Left kidney (tissue), 2 donors: ENCODE data around the gene LRP1. TPM values are rescaled to one million over a fixed set of nuclear protein-coding genes. Genes with fewer than 3 reads are reported as not detected.
A peak's percentile ranks its signal among the peaks of the same experiment; 100 is the strongest.

Source experiments
- DNase-seq: peaks from one replicate; pipeline ENCODE4 v3.0.0-alpha.2; 2013
- polyA plus RNA-seq: library from polyadenylated mRNA; unstranded; fragments of 120-200 nt; gene quantifications from one replicate; pipeline ENCODE4 v1.2.1, GENCODE V29; 2013; ENCODE audit not compliant: insufficient read length

LRP1 gene
- polyA plus RNA-seq, 1 donor = 64.5 TPM

DNA sequence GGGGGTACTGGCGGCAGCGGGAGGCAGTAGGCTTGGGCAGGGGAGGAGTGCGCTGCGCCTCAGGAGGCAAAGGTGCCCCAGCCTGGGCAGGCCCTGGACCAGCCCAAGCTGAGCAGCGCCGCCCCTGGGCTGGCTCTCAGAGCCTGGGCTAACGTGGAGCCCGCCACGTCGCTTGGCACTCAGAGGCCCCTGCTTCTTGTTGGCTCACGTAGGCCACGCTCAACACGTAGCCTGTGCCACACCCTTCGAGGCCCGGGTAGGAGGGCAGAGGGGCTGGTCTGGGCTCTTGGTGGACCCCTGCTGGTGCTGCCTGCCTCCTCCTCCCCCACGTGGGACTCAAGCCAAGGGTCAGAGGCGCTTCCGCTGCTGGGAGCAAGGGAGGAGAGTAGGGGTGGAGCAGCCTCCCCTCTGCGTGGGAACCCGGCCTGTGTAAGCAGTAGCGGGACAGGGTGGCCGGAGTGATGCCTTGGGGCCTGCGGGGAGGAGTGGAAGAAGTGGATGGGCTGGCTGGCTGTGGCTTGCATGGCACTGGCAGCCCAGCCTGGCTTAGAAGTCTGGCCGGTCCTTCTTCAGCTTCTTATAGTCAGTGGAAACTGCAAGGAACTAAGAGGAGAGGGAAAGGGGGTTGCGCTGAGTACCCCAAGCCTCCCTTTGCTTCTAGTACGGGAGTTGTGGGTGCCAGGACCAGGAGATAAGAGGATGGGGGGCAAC, 106.9 kb downstream of the LRP1 start:
- peak; percentile 68 for DNase-seq

DNA sequence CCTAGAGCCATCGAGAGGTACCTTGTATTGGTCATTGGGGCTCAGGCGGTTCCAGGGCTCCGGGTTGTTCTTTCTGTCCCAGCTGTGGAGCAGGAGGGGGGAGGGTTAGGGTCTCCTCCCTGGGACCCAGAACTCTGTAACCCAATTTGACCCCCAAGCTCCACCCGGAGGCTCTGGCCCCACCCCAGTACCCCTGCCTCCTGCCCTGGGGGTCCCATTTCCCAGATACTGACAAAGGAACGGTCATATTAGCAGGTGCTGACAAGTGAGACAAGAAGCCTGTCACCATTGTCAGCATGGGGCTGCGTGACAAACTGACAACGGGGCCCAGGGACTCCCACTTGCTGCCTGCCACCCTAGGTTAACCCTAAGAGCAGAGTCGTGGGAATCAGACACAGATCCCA, 107.4 kb downstream of the LRP1 start:
- DNase-seq = no peak

DNA sequence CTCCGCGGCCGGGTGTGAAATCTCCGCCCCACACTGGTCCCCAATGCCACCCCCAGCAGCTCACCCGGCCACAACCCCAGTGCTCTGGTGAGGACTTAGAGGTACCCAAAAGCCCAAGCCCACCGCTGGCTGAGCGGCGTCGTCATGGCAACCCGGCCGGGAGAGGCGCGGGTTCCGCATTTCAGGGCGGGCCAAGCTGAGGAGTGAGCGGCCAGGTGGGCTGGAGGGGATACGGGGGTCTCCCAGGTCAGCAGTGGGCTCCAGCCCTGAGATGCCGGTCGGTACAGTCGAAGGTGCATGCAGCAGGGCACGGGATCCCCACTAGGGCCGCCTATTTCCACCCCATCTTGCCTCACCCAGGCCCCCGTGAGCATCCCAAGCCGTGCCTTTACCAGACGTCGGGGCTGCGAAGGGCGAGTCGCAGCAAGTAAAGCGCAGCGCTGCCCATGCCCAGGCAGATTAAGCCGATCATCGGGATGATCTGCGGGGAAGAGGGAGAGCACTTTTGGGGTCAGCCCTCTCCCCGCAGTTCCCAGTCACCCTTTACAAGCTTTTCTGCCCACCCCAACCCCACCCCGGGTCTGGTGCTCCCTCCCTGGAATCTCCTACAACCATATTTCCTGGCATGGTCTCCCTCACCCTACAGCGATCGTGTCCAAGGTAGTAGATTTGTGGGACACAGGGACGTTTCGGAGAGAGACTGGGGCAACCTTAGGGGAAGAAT, 108.1 kb downstream of the LRP1 start:
- DNase-seq = no peak

DNA sequence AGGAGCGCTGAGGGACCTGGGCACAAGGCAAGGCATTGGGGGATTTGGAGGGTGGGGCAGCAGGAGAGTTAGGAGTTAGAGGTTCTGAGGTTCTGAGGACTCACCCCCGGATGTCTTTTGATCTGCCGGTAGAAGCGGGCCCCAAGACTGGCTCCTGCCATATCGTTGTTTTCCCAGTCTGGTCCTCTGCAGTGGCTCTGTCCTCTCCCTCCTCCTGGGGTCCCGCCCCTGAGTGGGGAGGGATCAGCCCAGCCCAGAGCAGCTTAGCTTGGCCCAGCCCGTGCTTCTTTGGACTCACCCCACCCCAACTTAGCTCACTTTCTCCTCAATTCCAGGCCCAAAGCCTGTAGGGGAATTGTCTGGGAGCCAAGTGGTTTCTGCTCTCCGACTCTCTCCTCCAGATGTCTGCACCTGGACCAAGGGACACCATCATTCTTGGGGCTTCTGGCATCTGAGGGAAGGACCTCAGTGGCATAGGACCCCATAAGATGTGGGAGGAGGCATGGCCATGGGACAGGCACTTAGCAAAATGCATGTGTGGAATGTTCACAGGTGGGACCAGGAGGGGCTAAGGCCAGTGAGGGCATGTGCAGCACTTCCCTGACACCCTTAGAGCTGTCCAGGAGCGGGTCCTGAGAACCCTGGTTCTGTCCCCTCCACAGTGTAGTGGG, 108.8 kb downstream of the LRP1 start:
- DNase-seq = no peak

DNA sequence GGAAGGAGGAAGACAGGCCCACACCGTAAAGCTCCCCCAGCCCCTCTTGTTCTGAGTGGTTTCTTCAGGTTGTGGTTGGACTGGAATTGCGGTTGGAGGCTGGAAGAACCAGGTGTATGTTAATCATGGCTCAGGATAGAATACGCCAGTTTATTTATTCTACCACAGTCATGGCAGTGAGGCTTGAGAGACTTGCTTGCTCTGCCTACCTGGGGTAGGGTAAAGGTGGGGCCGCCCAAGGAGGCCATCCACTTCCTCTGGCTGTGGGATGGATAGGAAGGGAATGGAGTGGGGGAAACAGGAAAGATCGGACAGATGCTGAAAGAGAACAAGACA, 109.3 kb downstream of the LRP1 start:
- no peak for DNase-seq

DNA sequence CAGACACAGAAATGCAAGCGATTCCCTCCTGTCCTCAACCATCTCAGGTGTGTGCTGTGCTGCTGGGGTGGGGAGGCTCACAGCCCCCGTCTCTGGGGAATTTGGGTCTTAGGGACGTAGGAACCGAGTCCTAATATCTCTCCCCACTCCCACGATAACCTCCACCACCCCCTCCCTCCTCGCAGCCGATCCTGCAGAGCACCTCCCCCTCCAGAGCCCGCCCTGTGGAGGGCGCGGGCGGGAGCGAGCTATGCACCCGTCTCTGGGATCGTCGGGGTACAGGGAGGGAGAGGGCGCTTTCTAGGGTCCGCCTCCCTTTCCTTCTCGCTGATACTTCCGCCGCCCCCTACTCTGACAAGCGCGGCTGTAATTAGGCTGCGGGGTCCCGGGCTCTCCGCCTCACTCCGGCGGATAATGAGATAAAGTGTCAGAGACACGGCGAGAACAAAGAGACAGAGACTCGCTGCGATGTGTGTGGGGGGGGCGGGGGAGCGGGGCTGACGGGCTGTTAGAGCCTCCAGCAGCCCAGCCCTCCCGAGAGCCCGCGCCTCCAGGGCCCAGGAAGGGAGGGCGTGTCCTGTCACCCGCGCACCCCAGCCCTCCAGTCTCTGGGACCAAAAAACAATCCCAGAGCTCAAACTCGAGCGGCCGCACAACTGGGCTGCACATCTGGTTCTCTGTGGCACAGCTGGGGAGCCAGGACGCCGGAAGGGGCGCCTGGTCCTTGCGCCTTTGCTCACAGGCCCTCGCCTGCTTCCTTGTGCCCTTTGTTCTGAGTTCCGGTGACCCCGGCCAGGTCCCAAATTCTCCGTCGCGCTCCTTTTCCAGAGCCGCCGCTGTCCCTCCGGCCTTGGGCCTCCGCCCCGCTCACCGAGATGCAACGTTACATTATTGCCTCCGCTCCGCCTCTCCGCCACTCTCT, 109.9 kb downstream of the LRP1 start:
- no peak for DNase-seq

DNA sequence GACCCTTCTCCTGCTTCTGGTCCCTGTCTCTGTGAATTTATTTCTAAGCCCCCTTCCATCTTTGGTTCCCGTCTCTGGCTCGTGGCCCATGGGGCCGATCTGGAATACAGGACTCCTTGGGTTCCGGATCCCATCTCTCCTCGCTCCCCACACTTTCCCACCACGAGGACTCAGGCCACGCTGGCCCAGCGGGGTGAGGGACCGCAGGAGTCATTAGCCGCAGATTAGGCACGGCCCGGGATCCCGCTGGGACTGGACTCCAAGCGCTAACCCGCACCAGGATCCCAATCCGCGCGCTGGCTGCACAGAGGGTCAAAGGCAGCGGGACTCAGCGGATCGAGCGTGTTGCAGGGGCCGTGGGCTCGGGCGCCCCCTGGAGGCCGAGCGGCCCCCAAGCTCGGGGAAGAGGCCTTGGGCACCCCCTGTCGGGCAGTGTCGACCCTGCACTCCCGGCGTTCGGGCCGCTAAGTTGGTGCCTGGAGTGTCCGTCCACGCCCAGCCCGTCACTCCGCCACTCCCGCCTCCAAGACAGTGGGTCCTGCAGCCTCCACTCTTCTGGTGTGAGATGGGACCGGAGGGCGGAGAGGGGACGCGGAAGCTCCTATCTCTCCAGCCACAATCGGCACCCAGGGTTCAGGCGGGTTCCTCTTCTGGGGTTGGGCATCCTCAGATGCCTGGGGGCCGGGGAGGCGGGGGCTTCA, 110.7 kb downstream of the LRP1 start:
- peak; percentile 84 for DNase-seq

DNA sequence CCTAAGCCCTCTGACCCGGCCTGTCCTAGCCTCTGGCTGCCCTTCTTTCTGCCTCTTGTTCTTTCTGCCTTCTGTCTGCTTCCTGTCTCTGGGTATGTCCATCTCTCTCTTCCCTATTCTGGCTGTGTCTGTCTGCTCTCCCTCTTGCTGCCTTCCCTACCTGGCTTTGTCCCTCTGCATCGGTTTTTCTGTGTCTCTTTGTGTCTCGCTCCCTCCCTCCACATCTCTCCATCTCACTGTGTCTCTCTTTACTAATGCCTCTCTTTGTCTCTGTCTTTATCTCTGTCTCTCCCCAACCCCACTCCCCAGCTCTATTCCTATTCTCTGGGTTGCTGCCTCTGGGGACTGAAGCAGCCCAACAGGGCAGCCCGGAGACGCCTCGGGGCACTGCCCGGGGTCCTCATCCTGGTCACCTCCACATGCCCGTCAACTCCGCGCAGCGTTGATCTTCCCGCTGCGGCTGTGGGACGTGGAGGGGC, 111.3 kb downstream of the LRP1 start:
- no peak for DNase-seq

DNA sequence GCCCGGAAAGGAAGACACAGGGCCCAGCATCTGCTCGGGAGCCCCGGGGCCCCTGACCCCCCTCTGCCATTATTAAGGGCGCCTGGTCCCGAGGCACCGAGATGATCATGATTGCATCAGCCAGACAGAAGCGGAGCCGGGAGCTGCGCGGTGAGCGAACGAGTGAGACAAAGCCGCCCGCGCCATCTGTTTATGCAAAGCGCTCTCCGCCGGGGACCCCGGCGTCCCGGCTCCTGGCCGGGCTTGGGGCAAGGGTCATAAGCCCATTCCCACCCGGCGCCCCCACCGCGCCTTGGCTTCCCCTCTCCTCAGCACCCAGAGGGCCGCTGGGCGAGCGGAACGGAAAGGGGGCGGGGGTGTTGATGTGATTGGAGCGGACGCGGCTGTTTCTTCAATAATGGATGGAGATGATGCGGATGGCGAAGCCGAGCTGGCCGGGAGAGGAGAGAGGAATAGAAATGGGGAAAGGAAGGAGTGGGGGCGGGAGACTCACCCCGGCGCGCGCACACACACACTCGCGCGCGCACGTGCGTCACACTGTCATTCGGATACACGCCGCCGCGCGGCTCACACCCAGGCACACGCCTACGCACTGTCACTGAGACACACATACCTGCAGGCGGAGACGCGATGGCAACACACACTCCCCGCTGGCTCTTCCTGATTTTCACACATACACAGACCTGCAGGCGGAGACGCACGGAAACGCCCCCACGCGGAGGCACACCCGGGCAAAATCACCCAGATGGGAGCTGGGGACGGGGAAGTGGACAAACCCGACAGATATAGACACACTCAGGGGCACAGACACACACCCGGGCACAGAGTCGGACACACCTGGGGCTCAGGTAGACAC, 112.0 kb downstream of the LRP1 start:
- no peak for DNase-seq

DNA sequence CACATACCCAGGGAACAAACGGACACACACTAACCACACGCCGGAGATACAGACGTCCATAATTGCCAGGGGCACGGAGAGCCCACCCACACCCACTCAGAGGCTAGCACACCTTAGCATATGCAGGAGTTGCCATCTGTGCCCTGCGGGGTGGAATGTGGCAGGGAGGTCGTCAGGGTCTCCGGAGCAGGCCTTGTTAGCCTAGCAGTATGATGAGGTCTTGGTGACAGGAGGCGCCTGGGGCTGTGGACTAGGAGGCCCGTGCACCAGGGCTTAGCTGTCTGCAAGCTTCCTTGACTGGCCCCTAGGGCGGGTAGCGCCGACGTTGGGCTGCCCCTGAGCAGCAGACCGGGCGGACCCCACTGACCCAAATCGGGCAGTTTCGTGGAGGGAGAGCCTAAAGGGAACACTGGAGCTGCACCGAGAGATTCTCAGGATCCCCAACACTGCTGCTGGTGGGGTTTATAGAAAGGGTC, 112.7 kb downstream of the LRP1 start:
- no peak for DNase-seq

DNA sequence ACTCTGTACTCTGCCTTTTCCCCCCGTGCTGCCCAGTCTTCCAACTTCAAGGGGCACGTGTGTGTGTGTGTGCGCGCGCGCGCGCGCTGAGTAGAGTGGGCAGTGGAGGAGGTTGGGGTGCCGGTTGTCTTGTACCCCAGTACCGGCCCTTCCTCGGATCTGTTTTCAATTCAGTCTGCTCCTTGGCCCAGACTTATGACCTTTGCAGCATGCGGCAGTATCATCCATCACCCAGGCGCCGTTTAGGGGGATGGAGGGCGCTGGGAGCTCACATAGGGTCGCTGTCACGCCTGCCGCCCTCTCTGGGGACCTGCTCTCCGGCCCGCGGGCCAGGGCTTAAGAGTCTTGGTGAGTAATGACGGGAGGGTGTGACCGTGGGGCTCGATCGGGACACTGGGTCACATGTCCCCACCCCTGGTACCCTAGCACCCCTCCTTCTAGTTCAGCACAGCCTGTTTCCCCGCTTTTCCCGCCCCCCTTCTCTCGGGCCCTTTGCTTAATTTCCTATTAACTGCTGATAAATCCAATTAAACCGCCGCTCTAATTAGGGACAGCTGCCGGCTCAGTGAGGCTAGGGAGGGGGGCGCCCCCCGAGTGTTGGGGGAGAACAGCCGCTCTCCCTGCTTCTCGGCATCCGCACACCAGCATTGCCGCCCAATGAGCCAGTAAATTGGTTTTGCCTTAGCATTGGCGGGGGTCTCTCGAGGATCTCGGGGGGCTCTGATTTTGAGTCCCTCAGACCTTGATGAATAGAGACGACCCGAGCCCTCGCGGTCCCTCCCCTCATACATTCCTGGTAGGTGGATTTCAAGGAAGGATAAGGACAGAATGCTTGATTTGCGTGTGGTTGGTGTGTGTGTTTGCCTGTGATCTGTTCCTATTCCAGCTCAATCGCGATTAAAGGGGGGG, 113.4 kb downstream of the LRP1 start:
- no peak for DNase-seq

DNA sequence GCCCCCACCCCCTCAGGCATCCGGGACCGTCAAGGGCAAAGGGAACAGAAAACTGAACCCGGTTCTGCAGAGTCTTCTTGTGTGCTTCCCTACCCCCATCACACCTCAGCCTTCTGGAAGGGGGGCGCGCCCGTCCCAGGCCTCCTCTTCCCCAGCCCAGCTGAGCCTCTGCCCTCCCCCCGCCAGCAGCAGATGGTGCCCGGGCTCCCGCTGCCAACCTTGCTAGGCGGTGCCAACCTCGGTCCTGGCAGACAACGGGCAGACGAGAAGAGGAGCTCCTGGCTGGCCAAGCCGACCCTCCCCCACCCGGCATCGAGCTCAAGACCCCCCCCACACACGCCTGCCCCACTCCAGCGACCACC, 114.0 kb downstream of the LRP1 start:
- DNase-seq = no peak

DNA sequence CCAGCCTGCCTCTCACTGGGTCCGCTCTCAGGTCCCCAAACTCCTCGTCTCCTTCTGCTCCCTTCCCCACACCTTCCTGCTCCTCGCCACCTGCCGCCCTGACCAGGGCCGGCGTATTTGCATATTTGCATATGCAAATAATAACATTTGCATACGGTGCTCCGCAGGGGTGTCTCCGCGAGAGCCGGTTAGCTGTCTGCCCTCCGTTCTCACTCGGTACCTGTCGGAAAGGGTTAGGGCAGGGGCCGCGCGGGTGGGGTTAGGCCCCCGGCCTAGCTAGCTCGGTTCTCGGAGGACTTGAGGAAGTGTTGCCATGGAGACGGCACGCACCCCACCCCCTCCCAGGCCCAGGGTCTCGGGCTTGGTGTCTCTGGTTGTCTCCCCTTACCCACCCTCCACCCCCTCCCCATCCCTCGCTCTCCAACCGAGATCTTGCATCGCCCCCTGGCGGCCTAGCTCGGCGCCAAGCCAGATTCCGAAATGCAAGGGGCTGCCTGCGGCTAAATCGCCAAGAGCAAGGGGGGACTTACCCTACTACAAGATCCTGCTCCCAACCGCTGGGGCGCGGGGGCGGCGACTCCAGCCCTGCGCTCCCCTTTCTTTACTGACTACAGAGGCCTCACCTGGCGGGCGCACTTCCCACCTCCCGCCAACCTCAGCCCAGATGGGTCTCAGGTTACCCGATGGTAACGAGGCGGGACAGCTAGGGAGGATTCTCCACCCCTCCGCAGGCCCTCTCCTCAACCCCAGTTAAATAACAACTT, 114.6 kb downstream of the LRP1 start:
- peak; percentile 86 for DNase-seq

DNA sequence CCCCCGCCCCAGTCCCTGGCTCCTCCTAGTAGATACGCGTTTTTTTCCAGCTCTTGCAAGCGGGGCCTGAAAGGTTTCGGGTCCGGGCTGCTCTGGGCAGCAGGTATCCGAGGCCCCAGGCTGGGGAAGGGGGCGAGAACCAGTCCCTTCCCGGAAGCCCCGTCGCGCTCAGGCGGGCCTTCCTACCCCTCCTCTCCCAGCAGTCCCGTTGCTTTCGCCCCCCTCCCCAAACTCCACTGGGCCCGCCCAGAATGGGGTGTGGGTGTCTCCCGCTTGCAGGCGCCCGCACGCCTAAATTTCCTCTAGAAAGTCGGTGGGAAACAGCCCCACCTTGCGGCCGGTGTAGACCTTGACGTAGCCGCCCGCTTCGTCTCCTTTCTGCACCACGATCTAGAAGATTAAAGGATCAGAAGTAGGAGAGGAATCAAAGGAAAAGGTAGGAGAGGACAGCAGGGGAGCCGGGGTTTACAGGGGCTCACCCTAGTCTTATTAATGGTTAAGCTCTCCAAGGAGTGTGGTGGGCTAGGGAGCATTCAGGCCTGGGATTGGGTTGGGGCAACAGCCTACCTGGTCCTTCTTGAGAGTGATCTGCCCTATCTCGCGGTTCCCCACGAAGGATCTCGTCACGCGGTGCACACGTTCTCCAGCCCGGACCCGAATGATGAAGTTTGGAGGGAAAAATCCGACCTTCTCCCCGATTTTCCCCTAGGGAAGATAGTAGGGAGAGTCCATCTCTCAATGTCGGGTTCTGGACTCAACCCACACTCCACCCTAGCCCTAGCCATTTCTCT, 115.4 kb downstream of the LRP1 start:
- peak; percentile 83 for DNase-seq

DNA sequence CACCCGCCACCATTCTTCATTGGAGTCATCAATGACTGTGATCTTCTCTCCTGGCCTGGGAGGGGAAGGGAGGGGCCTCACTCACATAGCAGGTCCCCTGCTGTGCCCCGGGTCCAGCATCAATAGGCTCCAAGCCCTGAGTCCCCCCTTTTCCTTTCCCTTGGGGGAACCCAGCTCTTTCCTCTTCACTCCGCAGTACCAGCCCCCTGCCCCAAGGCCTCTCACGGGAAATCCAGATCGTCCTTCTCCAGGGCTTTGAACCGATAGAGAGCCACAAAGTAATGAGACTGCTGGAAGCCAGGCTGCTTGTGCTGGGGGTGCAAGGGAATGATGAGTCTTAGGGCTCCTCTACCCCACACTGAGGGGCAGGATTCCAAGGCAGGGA, 116.0 kb downstream of the LRP1 start:
- no peak for DNase-seq

DNA sequence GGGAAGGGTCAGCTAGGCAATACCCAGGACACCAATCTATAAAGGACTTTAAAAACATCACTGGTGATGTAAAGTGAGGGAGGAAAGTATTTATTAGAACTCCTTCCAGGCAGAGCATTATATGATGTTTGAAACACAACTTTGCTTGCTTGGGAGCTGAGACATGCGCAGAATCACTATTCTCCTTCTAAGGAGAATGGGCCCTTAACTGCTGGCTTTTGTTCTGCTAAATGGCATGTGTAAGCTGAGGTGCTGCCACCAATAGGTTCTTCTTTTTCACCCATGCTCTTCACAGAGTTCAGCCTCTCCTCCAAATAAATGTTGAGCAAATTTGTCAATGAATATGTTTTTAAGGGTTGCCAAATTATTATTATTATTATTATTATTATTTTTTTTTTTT, 118.8 kb downstream of the LRP1 start:
- DNase-seq = no peak

DNA sequence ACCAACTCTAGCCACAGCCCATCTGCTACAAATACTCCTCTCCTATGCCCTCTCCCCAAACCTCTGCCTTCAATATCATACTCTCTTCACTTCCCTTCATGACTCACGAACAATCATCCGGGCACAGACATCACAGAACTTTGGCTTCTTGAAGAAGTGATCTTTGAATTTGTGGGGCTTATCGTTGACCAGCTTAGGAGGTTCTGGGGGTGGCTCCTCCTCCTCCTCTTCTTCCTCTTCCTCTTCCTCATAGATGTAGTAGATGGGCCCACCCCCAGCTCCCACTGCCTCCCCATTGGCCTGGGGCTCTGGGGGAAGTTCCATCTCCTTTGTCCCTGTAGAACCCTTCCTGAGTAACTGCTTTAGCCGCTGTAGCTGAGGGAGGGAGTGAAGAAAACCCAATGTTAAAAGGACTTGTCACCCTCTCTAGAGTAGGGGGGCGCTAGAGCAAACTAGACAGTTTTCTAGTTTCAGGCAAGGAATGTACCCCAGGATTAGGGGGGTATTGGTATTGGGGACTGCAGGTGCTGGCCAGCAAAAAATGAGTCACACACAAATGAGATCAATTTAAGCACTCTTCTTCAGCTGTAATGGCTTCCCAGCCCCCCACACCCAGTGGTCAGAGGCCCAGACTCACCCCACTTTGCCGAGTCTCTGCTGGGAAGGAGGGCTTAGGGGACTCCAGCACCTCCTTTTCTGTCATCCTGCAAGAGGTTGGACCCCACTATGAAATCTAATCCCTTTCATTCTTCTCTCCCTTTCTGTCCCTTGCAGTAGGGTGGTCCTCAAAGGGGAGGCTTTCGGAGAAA, 120.9 kb downstream of the LRP1 start:
- DNase-seq = no peak
